Stimulated activated CD8-positive, alpha-beta memory T cell treated with anti-CD3 and anti-CD28 coated beads, Interleukin-7, amount 100 ng/mL, for 48 hours (primary cell): ENCODE data around the gene TEKT5.
"Not testable (repeated sequence)": the region's sequence is repeated elsewhere in the genome, so short reads cannot be mapped to it uniquely, and the experiment has no call there.

Source experiments
- DNase-seq, 2 donors: peaks; one replicate each; pipeline ENCODE4 v3.0.0-alpha.2; 2020; ENCODE audit warnings: low read depth in 1 of 2; ENCODE audit errors: extremely low read depth in 1 of 2

Gene TEKT5

GRCh38 chr16:10637337-10638037 lies 57.2 kb downstream of the TEKT5 start:
- DNase-seq = no peak

- DNase-seq = no peak
Measured at GRCh38 chr16:10635365-10636021, 59.2 kb downstream of the TEKT5 start.

DNA sequence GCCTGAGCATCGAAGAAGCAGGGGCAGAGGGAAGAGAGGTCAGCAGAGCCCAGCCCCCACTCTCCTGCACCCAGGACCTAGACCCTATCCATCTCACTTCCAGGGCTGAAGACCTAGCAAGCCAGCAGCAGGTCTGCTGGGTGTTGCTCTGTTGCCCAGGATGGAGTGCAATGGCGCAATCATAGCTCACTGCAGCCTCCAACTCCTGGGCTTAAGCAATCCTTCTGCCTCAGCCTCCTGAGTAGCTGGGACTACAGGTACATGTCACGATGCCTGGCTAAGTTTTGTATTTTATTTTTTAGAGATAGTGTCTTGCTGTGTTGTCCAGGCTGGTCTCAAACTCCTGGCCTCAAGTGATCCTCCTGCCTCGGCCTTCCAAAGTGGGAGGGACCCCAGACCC lies 61.3 kb downstream of the TEKT5 start:
- DNase-seq = not testable (repeated sequence)

DNA sequence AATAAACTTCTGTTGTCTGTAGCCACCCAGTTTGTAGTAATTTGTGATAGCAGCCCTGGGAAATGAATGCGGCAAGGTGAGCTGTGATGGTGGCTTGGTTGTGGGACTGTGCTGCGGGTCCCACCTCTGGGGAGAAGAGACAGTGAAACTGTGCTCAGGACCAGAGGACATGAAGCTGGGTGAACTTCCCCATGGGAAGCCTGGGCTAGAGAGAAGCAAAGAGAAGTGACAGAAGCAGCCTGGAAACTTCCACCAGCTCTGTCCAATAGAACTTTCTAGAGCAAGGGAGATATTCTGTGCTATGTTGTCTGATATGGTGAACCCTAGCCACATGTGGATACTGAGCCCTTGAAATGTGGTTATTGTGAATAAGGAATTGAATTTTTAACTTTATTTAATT lies 62.8 kb downstream of the TEKT5 start:
- no peak for DNase-seq

GRCh38 chr16:10629592-10629963 lies 65.2 kb downstream of the TEKT5 start:
- DNase-seq = no peak

GRCh38 chr16:10625595-10626357 lies 69.0 kb downstream of the TEKT5 start:
- DNase-seq = no peak

DNA sequence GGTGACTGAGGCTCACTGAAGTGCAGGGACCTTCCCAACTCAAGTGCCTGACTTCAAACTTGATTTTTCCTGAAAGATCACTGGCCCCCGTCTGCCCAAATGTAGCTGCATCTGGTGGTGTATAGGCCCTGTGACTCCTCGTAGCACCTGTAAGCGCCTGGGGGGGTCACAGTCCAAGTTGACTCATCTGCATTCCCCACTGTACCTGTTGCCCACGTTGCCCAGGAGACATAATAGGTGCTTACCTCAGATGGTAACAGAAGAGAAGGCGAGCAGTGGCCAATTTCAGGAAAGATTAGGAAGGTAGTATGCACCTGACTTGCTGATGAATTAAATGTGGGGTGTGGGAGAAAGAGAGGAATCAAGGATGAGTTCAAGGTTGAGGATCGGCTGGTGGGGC lies 70.2 kb downstream of the TEKT5 start:
- DNase-seq = no peak

- no peak for DNase-seq
Measured at GRCh38 chr16:10623059-10623458, 71.7 kb downstream of the TEKT5 start.

DNA sequence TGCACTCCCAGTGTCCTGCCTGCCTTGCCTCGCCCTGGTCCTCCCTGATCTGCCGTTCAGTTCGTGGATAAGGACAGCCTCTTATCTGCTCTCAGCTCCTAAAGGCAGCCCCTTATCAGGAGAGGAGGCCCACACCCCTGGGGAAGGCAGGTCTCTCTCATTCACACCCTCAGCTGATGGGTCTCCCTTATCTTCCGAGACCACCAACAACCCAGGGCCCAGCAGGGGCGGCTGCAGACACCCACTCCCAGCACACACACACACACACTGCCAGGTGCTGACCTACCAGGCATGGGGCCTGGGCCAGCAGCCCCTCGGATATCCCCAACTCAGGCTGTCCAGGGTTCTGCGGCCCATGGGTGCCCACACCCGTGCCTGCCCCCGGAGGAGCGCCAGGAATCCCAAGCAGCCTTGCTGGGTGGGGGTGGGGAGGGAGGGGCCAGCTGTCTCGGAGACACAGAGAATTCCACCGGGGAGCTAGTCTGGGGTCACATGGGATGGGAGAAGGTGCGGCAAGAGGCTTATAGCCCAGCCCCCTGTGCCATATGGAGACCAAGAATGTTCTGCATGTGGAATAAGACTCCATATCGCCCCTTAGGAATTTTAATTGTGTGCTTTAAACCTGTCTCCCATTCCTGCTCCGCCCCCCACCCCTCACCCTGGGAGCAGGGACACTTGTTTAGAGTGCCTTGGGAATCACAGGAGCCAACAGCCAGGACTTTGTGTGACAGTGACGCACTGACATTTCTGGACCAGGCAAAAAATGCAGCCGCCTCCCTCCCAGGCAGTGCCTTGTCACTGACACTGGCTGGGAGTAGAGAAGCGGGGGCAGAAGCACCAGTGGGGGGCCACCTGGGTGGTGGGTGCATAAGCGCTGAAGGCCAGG lies 72.5 kb downstream of the TEKT5 start:
- no peak for DNase-seq

- not testable (repeated sequence) for DNase-seq
Measured at GRCh38 chr16:10621216-10621949, 73.3 kb downstream of the TEKT5 start.

GRCh38 chr16:10620120-10620519 lies 74.6 kb downstream of the TEKT5 start:
- DNase-seq = no peak

- DNase-seq = peak; percentile 5 to 6
Measured at GRCh38 chr16:10619271-10619849, 75.4 kb downstream of the TEKT5 start.

- no peak for DNase-seq
Measured at GRCh38 chr16:10618710-10619209, 76.0 kb downstream of the TEKT5 start.

- DNase-seq = no peak
Measured at GRCh38 chr16:10617662-10618420, 76.9 kb downstream of the TEKT5 start.

GRCh38 chr16:10616756-10617640 lies 77.7 kb downstream of the TEKT5 start:
- no peak for DNase-seq

DNA sequence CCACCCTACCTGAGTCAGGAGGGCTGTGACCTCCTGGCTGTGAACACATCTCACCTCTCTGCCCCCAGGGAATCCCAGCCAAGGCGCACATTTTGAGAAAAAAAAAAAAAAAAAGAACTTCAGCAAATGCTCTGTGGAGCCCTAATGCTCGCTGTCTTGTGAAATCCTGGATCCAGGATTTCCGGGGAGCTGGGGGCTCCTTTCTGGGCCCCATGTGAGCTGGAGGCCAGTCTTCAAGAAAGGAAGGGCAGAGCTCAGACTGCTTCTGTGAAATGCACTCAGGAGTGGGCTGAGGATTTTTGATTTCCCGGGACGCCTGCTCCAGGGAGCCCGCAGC lies 78.3 kb downstream of the TEKT5 start:
- DNase-seq = no peak

- DNase-seq = no peak
Measured at GRCh38 chr16:10614685-10615084, 80.0 kb downstream of the TEKT5 start.
